HTERT RPE-1 (cell line): ENCODE measurements around the gene PCDHGA9.
"Not testable (repeated sequence)": the region's sequence is repeated elsewhere in the genome, so short reads cannot be mapped to it uniquely, and the experiment has no call there.

Experiments used
- in situ Hi-C: fragments of 300-500 bp; cut with MboI; formaldehyde crosslinking; loops from 4 replicates; pipeline ENCODE4 v1.14.3; 2020; ENCODE audit warnings: low sequenced_read_pairs

Gene PCDHGA9

GRCh38 chr5:141402553-141403243 lies at the start of gene PCDHGA9:
Gene PCDHGA9, plus strand, starts transcription at chr5:141402778. Its CDS starts 175 bp downstream, at chr5:141402953.
- in situ Hi-C loops, result no loop called here

- in situ Hi-C loops, result no loop called here
Observed at GRCh38 chr5:141354900-141355469, 47.6 kb upstream of the PCDHGA9 start, which contains the start of gene PCDHGA4. Gene PCDHGA4, plus strand, starts transcription at chr5:141355021. Its CDS starts 87 bp downstream, at chr5:141355108.

- in situ Hi-C loops, result no loop called here
Observed at GRCh38 chr5:141355641-141356040, 46.9 kb upstream of the PCDHGA9 start.

GRCh38 chr5:141356133-141356532 lies 46.4 kb upstream of the PCDHGA9 start:
- in situ Hi-C loops, result no loop called here

- in situ Hi-C loops, result no loop called here
Observed at GRCh38 chr5:141356950-141357349, 45.6 kb upstream of the PCDHGA9 start.

- in situ Hi-C loops, result no loop called here
Observed at GRCh38 chr5:141359790-141360426, 42.7 kb upstream of the PCDHGA9 start, which contains the start of gene PCDHGB2. Gene PCDHGB2, plus strand, starts transcription at chr5:141359994. Its CDS starts 142 bp downstream, at chr5:141360136.

GRCh38 chr5:141360685-141361084 lies 41.9 kb upstream of the PCDHGA9 start:
- in situ Hi-C loops, result no loop called here

- in situ Hi-C loops, result no loop called here
Observed at GRCh38 chr5:141362719-141363118, 39.9 kb upstream of the PCDHGA9 start.

- in situ Hi-C loops, result no loop called here
Observed at GRCh38 chr5:141363952-141364660, 38.5 kb upstream of the PCDHGA9 start, which contains the start of gene PCDHGA5. Gene PCDHGA5, plus strand, starts transcription at chr5:141364162. Its CDS starts 169 bp downstream, at chr5:141364331.

- in situ Hi-C loops, result no loop called here
Observed at GRCh38 chr5:141366016-141366896, 36.3 kb upstream of the PCDHGA9 start.

GRCh38 chr5:141369994-141370848 lies 32.4 kb upstream of the PCDHGA9 start, which contains the start of gene PCDHGB3:
Gene PCDHGB3, plus strand, starts transcription at chr5:141370242. Its CDS starts 153 bp downstream, at chr5:141370395.
- in situ Hi-C loops, result no loop called here

- in situ Hi-C loops, result no loop called here
Observed at GRCh38 chr5:141371572-141372475, 30.8 kb upstream of the PCDHGA9 start.

GRCh38 chr5:141373673-141374317 lies 28.8 kb upstream of the PCDHGA9 start, which contains the start of gene PCDHGA6:
Gene PCDHGA6, plus strand, starts transcription at chr5:141373891. Its CDS starts 193 bp downstream, at chr5:141374084.
- in situ Hi-C loops, result no loop called here

GRCh38 chr5:141374627-141375026 lies 28.0 kb upstream of the PCDHGA9 start:
- in situ Hi-C loops, result no loop called here

GRCh38 chr5:141375444-141376155 lies 27.0 kb upstream of the PCDHGA9 start:
- in situ Hi-C loops, result not testable (repeated sequence)

- in situ Hi-C loops, result no loop called here
Observed at GRCh38 chr5:141382469-141383294, 19.9 kb upstream of the PCDHGA9 start, which contains the start of gene PCDHGA7. Gene PCDHGA7, plus strand, starts transcription at chr5:141382742. Its CDS starts 158 bp downstream, at chr5:141382900.
